ENCODE data around the gene HIPK2.

DNA sequence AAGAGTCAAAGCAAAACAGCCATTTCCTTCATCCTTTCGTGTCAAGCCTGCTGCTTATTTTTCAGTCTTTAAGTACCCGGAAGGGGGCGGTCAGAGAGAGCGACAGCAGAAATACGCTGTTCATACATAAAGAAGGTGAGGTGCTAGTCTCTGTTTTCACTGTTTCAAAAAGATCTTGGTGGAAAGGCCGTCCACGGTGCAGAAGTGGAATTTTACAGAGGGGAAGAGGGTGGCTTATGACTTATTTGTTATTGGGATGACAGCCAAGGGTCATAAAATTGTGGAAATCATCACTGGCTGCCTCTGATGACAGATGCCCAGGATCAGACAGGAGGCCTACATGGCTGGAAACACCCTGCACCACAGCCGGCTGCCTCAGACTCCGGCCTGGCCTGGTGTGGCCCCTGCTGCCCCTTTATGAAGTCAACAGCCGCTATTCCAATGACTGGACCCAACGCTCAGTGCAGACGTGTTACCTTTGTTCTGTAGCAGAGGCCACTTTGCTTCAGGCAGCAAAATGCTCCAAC is 57.0 kb downstream of the HIPK2 start:
- TF ChIP-seq, protein P1, sequence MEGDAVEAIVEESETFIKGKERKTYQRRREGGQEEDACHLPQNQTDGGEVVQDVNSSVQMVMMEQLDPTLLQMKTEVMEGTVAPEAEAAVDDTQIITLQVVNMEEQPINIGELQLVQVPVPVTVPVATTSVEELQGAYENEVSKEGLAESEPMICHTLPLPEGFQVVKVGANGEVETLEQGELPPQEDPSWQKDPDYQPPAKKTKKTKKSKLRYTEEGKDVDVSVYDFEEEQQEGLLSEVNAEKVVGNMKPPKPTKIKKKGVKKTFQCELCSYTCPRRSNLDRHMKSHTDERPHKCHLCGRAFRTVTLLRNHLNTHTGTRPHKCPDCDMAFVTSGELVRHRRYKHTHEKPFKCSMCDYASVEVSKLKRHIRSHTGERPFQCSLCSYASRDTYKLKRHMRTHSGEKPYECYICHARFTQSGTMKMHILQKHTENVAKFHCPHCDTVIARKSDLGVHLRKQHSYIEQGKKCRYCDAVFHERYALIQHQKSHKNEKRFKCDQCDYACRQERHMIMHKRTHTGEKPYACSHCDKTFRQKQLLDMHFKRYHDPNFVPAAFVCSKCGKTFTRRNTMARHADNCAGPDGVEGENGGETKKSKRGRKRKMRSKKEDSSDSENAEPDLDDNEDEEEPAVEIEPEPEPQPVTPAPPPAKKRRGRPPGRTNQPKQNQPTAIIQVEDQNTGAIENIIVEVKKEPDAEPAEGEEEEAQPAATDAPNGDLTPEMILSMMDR (IDR thresholded peaks at IDR 0.05; ENCODE audit: borderline replicate concordance, extremely low read depth, low read length, poor library complexity, severe bottlenecking), result no peak
- no peak for TF ChIP-seq EZH2 (IDR thresholded peaks at IDR 0.05; ENCODE audit: borderline replicate concordance, low read depth, low read length, severe bottlenecking)

All from DND-41 (cell line).